GM23338 (cell line): ENCODE results near the gene RAB31.

Experiments
- CTCF ChIP-seq, 2 experiments: fragments of 200-600 bp in 1 of 2; sonication (generic) in 1 of 2; conservative IDR thresholded peaks; 2 replicates each; pipeline versions ENCODE4 v1.5.1 to v1.6.1; 2016 to 2017; ENCODE audit warnings: antibody characterized with exemption in 2 of 2, low read depth in 2 of 2, mild to moderate bottlenecking in 2 of 2, moderate library complexity in 1 of 2
- EZH2 ChIP-seq: fragments of 200-600 bp; sonication (generic); IDR thresholded peaks from one replicate; pipeline ENCODE4 v1.8.0; 2017; ENCODE audit warnings: antibody characterized with exemption, mild to moderate bottlenecking, low read depth; ENCODE audit not compliant: unreplicated experiment
- JUNB ChIP-seq: IDR thresholded peaks from one replicate; pipeline ENCODE4 v1.6.1; 2016; ENCODE audit warnings: antibody characterized with exemption; ENCODE audit not compliant: unreplicated experiment
- POLR2AphosphoS5 ChIP-seq: IDR thresholded peaks from 2 replicates; pipeline ENCODE4 v1.6.1; 2016; ENCODE audit warnings: antibody characterized with exemption, low read depth

GRCh38 chr18:9669016-9669415 lies 39.1 kb upstream of the RAB31 start:
- TF ChIP-seq EZH2, result no peak
- TF ChIP-seq CTCF (conservative IDR thresholded peaks at IDR 0.05; ENCODE audit: low read depth in 2 of 2), result no peak
- no peak for TF ChIP-seq POLR2AphosphoS5
- TF ChIP-seq JUNB, result no peak
